Measurements from ENCODE around the gene ECT2L.

ECT2L gene

GRCh38 chr6:138824482-138825144 lies 28.7 kb downstream of the ECT2L start:
- no peak for DNase-seq (ENCODE audit: low spot score)
- in situ Hi-C loops (cut with MboI; ENCODE audit: low pct_unique_long_range_greater_than_20kb, low sequenced_read_pairs, unreplicated experiment) = loop anchor here (25.0 kb wide), 1 partner anchor 538 kb away; the partner anchor contains the start of gene CITED2
- TF ChIP-seq CTCF (IDR thresholded peaks at IDR 0.05; ENCODE audit: extremely low read depth, insufficient read depth, missing control alignments) = no peak

- in situ Hi-C loops (cut with MboI; ENCODE audit: low pct_unique_long_range_greater_than_20kb, low sequenced_read_pairs, unreplicated experiment) = no loop called here
- TF ChIP-seq CTCF (IDR thresholded peaks at IDR 0.05; ENCODE audit: extremely low read depth, insufficient read depth, missing control alignments) = no peak
- DNase-seq (ENCODE audit: low spot score) = no peak
These were observed 34.4 kb downstream of the ECT2L start for GRCh38 chr6:138830248-138830647.

- in situ Hi-C loops (cut with MboI; ENCODE audit: low pct_unique_long_range_greater_than_20kb, low sequenced_read_pairs, unreplicated experiment) = no loop called here
- TF ChIP-seq CTCF (IDR thresholded peaks at IDR 0.05; ENCODE audit: extremely low read depth, insufficient read depth, missing control alignments) = no peak
- no peak for DNase-seq (ENCODE audit: low spot score)
These were observed 36.3 kb downstream of the ECT2L start for GRCh38 chr6:138832182-138832581.

- DNase-seq (ENCODE audit: low spot score) = no peak
- no peak for TF ChIP-seq CTCF (IDR thresholded peaks at IDR 0.05; ENCODE audit: extremely low read depth, insufficient read depth, missing control alignments)
- in situ Hi-C loops (cut with MboI; ENCODE audit: low pct_unique_long_range_greater_than_20kb, low sequenced_read_pairs, unreplicated experiment) = no loop called here
These were observed 38.1 kb downstream of the ECT2L start for GRCh38 chr6:138833816-138834539.

- in situ Hi-C loops (cut with MboI; ENCODE audit: low pct_unique_long_range_greater_than_20kb, low sequenced_read_pairs, unreplicated experiment) = no loop called here
- no peak for TF ChIP-seq CTCF (IDR thresholded peaks at IDR 0.05; ENCODE audit: extremely low read depth, insufficient read depth, missing control alignments)
- no peak for DNase-seq (ENCODE audit: low spot score)
These were observed 41.4 kb downstream of the ECT2L start for GRCh38 chr6:138837246-138837645.

GRCh38 chr6:138844192-138844591 lies 48.3 kb downstream of the ECT2L start:
- in situ Hi-C loops (cut with MboI; ENCODE audit: low pct_unique_long_range_greater_than_20kb, low sequenced_read_pairs, unreplicated experiment) = no loop called here
- no peak for TF ChIP-seq CTCF (IDR thresholded peaks at IDR 0.05; ENCODE audit: extremely low read depth, insufficient read depth, missing control alignments)
- DNase-seq (ENCODE audit: low spot score) = no peak
